K562 (cell line): Measurements from ENCODE around the gene MOG. TPM values are rescaled to one million over a fixed set of nuclear protein-coding genes. Genes with fewer than 3 reads are reported as not detected.

ENCODE experiments used
- BACH1 ChIP-seq: fragments of 200-800 bp; sonication (Bioruptor generic); IDR thresholded peaks from 2 replicates; pipeline ENCODE4 v1.6.1; 2016; ENCODE audit warnings: missing genetic modification characterization, missing compliant biosample characterization
- GTF2E2 ChIP-seq: fragments of 200-800 bp; sonication (Bioruptor generic); IDR thresholded peaks from 2 replicates; pipeline ENCODE4 v1.6.1; 2016; ENCODE audit warnings: missing genetic modification characterization, missing compliant biosample characterization
- HMG20B ChIP-seq: fragments of 250-450 bp; sonication (Bioruptor Pico); IDR thresholded peaks from 2 replicates; pipeline ENCODE4 v1.5.0; 2021; ENCODE audit warnings: mild to moderate bottlenecking
- NEUROD1 ChIP-seq: fragments of 150-350 bp; IDR thresholded peaks from 2 replicates; pipeline ENCODE4 v1.6.1; 2014; ENCODE audit warnings: borderline replicate concordance, low read length, low read depth; ENCODE audit not compliant: partially characterized antibody
- POLR2AphosphoS5 ChIP-seq: IDR thresholded peaks from 2 replicates; pipeline ENCODE4 v1.6.1; 2011; ENCODE audit warnings: mild to moderate bottlenecking, low read depth, low read length, moderate library complexity; ENCODE audit not compliant: control insufficient read depth, insufficient read depth
- RCOR1 ChIP-seq, 2 experiments: IDR thresholded peaks; 2 replicates each; pipeline ENCODE4 v1.6.1; 2012; ENCODE audit warnings: low read depth in 2 of 2, low read length in 2 of 2, borderline replicate concordance in 1 of 2, improper control_type of control experiment in 1 of 2
- SAP30 ChIP-seq: fragments of 200-600 bp; sonication (generic); IDR thresholded peaks from 2 replicates; pipeline ENCODE4 v1.6.1; 2012; ENCODE audit warnings: borderline replicate concordance, low read depth, mild to moderate bottlenecking, moderate library complexity, low read length, control low read depth, inconsistent platforms; ENCODE audit not compliant: insufficient read depth, poor library complexity, severe bottlenecking
- TAF7 ChIP-seq: fragments of 450-650 bp; IDR thresholded peaks from 2 replicates; pipeline ENCODE4 v1.6.1; 2016; ENCODE audit warnings: missing genetic modification characterization, missing compliant biosample characterization
- polyA plus RNA-seq, 8 experiments: library from polyadenylated mRNA; depleted of rRNA in 4 of 8; stranded (reverse) in 5 of 8; unstranded in 3 of 8; fragments of >200 nt; fragmentation: Nextera tagmentation in 2 of 8; fragmentation: Illumina TruSeq in 1 of 8; extraction: Ambion mirVana in 2 of 8; extraction: Trizol in 1 of 8; gene quantifications; 2 replicates each; pipeline versions ENCODE4 v1.2.1 to v1.2.3, GENCODE V29; 2011 to 2014; ENCODE audit warnings: inconsistent platforms in 1 of 8, missing spikeins in 1 of 8
- total RNA-seq, 7 experiments: library from RNA; depleted of rRNA in 6 of 7; stranded (reverse); fragments of >200 nt in 6 of 7; fragmentation: Illumina TruSeq in 2 of 7; extraction: Trizol in 2 of 7; gene quantifications; 2 replicates each; pipeline versions ENCODE4 v1.2.1 to v1.2.3, GENCODE V29; 2011 to 2021; ENCODE audit warnings: low replicate concordance in 1 of 7
- TF ChIP-seq, protein P1 (sequence below): fragments of 200-800 bp; sonication (Bioruptor generic); IDR thresholded peaks from 2 replicates; pipeline ENCODE4 v1.6.1; 2017; ENCODE audit warnings: missing genetic modification characterization, missing compliant biosample characterization
- TF ChIP-seq, protein P2 (sequence below), 3 experiments: IDR thresholded peaks in 2 of 3; conservative IDR thresholded peaks in 1 of 3; 2 replicates each; pipeline ENCODE4 v1.5.1; 2011 to 2012; ENCODE audit warnings: low read length in 3 of 3, mild to moderate bottlenecking in 3 of 3, control low read depth in 2 of 3, improper control_type of control experiment in 1 of 3, inconsistent platforms in 1 of 3, low read depth in 1 of 3, mixed read lengths in 1 of 3, moderate library complexity in 1 of 3; ENCODE audit not compliant: insufficient read depth in 2 of 3
- TF ChIP-seq, protein P3 (sequence below), 2 experiments: IDR thresholded peaks in 1 of 2; conservative IDR thresholded peaks in 1 of 2; 2 replicates each; pipeline ENCODE4 v1.6.1; 2016; ENCODE audit warnings: low read depth in 2 of 2, mild to moderate bottlenecking in 1 of 2, missing compliant biosample characterization in 1 of 2, missing genetic modification characterization in 1 of 2, moderate library complexity in 1 of 2
- TF ChIP-seq, protein P4 (sequence below): fragments of 250-450 bp; sonication (Bioruptor Pico); IDR thresholded peaks from 2 replicates; pipeline ENCODE4 v1.8.0; 2021; ENCODE audit warnings: borderline replicate concordance, mild to moderate bottlenecking, moderate library complexity; ENCODE audit not compliant: poor library complexity, severe bottlenecking
- TF ChIP-seq, protein P5 (sequence below): fragments of 200-800 bp; sonication (Bioruptor generic); IDR thresholded peaks from 2 replicates; pipeline ENCODE4 v1.6.1; 2016; ENCODE audit warnings: missing genetic modification characterization, missing compliant biosample characterization

Gene MOG
- total and polyA plus RNA-seq, 9 of the 15 experiments (the other 6 are each of a cell fraction or from before 2014, with no cell fraction given) = not detected

DNA sequence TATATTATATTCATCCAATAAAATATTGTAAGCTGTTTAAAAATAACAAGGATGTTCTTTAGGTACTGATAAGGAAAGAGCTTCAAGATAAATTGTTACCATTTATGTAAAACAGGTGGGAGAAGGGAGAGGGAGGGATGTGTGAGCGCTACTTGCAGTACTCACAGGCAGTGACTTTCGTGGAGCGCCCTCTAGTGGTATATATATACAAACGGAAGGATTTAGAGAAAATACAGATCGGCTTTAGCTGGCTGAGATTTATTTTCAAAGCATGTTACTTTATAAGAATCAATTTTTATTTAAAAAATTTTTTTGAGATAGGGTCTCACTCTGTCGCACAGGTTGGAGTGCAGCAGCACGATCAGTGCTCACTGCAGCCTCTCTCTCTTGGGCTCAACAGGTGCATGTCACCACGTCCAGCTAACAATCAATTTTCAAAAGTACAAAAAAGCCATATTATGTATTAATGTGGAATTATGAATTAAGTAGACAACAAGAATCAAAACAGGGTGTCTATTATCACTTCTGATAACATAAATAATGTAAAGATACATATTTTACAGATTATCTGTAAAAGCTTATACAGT is 3.3 kb upstream of the MOG start (continued):
- TF ChIP-seq, protein P1, sequence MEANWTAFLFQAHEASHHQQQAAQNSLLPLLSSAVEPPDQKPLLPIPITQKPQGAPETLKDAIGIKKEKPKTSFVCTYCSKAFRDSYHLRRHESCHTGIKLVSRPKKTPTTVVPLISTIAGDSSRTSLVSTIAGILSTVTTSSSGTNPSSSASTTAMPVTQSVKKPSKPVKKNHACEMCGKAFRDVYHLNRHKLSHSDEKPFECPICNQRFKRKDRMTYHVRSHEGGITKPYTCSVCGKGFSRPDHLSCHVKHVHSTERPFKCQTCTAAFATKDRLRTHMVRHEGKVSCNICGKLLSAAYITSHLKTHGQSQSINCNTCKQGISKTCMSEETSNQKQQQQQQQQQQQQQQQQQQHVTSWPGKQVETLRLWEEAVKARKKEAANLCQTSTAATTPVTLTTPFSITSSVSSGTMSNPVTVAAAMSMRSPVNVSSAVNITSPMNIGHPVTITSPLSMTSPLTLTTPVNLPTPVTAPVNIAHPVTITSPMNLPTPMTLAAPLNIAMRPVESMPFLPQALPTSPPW (CRISPR knock-in tag) = 0 out of 2 replicates have a peak, but pooled peaks have one; percentile 28
- no peak for TF ChIP-seq TAF7 (tag)
- TF ChIP-seq BACH1 (tag) = no peak
- TF ChIP-seq HMG20B (CRISPR knock-in tag) = no peak
- TF ChIP-seq SAP30 = no peak
- TF ChIP-seq GTF2E2 (tag) = no peak
- TF ChIP-seq, protein P2, sequence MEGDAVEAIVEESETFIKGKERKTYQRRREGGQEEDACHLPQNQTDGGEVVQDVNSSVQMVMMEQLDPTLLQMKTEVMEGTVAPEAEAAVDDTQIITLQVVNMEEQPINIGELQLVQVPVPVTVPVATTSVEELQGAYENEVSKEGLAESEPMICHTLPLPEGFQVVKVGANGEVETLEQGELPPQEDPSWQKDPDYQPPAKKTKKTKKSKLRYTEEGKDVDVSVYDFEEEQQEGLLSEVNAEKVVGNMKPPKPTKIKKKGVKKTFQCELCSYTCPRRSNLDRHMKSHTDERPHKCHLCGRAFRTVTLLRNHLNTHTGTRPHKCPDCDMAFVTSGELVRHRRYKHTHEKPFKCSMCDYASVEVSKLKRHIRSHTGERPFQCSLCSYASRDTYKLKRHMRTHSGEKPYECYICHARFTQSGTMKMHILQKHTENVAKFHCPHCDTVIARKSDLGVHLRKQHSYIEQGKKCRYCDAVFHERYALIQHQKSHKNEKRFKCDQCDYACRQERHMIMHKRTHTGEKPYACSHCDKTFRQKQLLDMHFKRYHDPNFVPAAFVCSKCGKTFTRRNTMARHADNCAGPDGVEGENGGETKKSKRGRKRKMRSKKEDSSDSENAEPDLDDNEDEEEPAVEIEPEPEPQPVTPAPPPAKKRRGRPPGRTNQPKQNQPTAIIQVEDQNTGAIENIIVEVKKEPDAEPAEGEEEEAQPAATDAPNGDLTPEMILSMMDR (IDR thresholded peaks at IDR 0.05 in 2 of 3, conservative IDR thresholded peaks at IDR 0.05 in 1 of 3; ENCODE audit: insufficient read depth in 2 of 3, low read depth in 1 of 3, low read length in 3 of 3) = peak; percentile 79 to 88 (median 80)
- no peak for TF ChIP-seq NEUROD1
- TF ChIP-seq, protein P3, sequence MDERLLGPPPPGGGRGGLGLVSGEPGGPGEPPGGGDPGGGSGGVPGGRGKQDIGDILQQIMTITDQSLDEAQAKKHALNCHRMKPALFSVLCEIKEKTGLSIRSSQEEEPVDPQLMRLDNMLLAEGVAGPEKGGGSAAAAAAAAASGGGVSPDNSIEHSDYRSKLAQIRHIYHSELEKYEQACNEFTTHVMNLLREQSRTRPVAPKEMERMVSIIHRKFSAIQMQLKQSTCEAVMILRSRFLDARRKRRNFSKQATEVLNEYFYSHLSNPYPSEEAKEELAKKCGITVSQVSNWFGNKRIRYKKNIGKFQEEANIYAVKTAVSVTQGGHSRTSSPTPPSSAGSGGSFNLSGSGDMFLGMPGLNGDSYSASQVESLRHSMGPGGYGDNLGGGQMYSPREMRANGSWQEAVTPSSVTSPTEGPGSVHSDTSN (CRISPR knock-in tag; IDR thresholded peaks at IDR 0.05; ENCODE audit: low read depth) = no peak
- TF ChIP-seq, protein P3 (tag; conservative IDR thresholded peaks at IDR 0.05; ENCODE audit: low read depth) = no peak
- TF ChIP-seq RCOR1 (IDR thresholded peaks at IDR 0.05; ENCODE audit: borderline replicate concordance in 1 of 2, low read depth in 2 of 2, low read length in 2 of 2) = peak; percentile 54 to 78; a peak in 2 of 4 replicates
- TF ChIP-seq POLR2AphosphoS5 = no peak
- TF ChIP-seq, protein P4, sequence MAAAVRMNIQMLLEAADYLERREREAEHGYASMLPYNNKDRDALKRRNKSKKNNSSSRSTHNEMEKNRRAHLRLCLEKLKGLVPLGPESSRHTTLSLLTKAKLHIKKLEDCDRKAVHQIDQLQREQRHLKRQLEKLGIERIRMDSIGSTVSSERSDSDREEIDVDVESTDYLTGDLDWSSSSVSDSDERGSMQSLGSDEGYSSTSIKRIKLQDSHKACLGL (CRISPR knock-in tag) = no peak
- TF ChIP-seq, protein P5, sequence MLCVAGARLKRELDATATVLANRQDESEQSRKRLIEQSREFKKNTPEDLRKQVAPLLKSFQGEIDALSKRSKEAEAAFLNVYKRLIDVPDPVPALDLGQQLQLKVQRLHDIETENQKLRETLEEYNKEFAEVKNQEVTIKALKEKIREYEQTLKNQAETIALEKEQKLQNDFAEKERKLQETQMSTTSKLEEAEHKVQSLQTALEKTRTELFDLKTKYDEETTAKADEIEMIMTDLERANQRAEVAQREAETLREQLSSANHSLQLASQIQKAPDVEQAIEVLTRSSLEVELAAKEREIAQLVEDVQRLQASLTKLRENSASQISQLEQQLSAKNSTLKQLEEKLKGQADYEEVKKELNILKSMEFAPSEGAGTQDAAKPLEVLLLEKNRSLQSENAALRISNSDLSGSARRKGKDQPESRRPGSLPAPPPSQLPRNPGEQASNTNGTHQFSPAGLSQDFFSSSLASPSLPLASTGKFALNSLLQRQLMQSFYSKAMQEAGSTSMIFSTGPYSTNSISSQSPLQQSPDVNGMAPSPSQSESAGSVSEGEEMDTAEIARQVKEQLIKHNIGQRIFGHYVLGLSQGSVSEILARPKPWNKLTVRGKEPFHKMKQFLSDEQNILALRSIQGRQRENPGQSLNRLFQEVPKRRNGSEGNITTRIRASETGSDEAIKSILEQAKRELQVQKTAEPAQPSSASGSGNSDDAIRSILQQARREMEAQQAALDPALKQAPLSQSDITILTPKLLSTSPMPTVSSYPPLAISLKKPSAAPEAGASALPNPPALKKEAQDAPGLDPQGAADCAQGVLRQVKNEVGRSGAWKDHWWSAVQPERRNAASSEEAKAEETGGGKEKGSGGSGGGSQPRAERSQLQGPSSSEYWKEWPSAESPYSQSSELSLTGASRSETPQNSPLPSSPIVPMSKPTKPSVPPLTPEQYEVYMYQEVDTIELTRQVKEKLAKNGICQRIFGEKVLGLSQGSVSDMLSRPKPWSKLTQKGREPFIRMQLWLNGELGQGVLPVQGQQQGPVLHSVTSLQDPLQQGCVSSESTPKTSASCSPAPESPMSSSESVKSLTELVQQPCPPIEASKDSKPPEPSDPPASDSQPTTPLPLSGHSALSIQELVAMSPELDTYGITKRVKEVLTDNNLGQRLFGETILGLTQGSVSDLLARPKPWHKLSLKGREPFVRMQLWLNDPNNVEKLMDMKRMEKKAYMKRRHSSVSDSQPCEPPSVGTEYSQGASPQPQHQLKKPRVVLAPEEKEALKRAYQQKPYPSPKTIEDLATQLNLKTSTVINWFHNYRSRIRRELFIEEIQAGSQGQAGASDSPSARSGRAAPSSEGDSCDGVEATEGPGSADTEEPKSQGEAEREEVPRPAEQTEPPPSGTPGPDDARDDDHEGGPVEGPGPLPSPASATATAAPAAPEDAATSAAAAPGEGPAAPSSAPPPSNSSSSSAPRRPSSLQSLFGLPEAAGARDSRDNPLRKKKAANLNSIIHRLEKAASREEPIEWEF (CRISPR knock-in tag) = no peak
